Endometrial microvascular endothelial cells (primary cell): ENCODE data around the gene RET. TPM values are rescaled to one million over a fixed set of nuclear protein-coding genes. Genes with fewer than 3 reads are reported as not detected.

Source experiments
- in situ Hi-C: cut with HindIII; loops from 2 replicates; pipeline ENCODE4 v1.10.0; 2017; ENCODE audit warnings: low sequenced_read_pairs, low pct_unique_long_range_greater_than_20kb; ENCODE audit errors: inconsistent ontology term
- total RNA-seq: library from RNA; depleted of rRNA; stranded (reverse); fragments of >200 nt; gene quantifications from one replicate; pipeline ENCODE4 v1.2.3, GENCODE V29; 2015; ENCODE audit errors: inconsistent ontology term

RET gene
- total RNA-seq, 1 donor from 2014 or later, result not detected

DNA sequence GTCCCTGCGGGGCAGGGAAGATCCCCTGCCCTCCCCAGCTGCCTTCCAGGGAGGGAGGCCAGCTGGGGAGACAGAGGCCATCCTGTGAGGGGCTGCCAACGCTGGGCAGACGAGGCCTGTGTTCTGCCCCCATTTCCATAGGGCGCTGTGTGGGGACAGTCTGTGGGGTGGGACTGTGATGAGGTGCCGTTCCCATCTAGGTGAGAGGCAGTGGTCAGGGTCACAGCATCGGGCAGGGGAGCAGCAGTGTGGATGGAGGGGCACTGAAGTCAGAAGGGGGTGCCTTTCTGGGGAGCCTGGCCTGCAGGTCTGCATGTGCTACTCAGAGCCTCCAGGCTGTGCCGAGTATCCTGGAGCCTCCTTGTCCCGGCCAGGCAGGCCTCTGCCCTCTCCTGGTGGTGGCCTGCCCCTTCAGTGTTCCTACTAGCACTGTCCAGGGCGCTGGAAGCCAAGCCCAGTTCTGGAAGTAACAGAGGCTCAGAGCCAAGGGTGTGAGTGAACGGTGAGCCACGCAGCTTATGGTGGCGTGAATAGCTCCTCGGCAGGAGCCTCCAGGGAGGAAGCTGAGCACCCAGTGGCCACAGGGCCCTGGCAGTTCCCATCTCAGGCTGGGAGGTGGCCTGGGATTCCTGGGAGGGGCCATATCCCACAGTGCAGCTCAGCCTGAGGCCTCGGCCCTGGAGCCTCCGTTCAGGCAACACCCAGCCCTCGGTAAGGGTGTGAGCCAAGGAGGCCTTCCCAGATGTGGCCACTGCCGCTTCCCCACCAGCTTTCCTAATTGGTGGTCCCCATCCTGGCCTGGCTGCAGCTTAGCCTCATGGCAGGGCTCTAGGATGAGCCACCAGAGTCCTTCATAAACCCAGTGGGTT is 38.1 kb downstream of the RET start:
- in situ Hi-C loops, result no loop called here

DNA sequence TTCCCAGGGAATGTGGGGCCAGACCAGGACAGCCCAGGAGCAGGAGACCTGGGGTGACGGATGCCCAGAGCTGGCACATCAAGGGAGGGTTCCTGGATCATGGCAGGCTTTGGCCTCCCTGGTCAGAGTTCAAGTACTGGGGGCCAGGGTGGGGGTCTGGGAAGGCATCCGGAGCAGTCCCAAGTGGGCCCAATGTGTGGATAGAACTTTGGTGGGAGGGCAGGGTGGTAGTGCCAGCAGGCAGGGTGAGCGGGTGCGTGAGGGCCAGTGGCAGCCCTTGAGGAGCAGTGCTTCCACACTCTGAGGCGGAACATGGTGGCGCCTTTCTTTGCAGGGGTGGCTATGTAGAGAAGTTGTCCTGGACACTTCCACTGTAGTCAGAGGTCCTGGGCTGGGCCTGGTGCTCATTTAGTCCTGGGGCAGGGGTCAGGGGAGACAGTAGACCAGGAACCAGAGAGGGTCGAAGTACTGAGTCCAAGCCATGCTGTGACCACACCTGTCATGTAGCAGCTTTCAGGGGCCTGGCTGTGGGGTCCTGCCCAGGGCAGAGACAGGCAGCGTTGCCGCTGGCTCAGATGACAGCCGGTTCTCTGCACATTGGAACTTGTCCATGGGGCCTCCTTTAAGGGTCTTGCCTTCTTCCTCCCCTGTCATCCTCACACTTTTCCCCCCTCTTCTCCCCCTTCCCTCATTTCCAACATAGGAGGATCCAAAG is 39.2 kb downstream of the RET start:
- in situ Hi-C loops, result no loop called here

DNA sequence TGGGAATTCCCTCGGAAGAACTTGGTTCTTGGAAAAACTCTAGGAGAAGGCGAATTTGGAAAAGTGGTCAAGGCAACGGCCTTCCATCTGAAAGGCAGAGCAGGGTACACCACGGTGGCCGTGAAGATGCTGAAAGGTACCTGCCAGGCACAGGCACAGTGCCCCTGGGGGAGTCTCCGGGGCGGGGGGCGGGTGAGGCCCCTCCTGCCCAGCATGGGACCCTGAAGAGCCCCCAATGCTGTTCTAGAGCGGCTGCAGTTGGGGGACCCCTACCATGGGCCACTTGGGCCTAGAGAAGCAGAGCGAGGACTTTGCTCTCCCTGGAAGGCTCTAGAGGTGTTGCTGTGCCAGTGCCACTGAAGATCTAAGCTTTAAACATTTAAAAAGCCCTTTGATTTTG is 39.7 kb downstream of the RET start:
- in situ Hi-C loops, result no loop called here

DNA sequence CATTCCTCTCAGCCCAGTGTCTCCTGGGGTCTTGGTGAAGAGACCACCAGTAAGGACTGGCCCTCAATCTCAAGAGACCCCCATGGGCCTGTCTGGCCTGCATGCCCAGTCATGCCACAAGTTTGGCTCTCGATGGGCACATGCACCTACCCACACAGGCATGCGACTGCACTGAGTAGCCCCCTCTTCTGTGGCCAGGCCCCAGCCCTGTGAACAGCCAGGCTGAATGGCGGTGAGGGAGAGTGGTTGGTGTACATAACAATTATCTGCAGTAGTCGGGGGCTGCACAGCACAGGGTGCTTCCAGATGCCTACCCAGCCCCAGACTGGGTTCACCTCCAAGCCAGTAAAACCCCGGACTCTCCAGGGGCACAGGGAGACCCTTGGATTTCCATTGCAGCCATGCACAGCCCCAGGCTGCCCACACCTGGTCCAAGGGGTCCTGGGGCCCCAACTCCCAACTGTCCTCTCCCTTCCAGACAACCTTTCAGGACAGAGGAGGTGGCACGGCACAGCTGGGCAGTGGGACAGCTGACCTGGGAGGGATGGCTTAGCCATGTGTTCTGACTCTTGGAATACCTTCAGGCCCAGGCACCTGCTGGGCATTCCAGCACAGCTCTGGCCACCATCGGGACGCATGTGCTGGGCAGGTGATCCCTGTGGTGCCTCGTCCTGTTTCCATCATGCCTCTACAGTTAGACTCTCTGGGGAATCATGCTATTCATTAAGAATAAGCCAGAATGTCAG is 40.3 kb downstream of the RET start:
- in situ Hi-C loops, result no loop called here

DNA sequence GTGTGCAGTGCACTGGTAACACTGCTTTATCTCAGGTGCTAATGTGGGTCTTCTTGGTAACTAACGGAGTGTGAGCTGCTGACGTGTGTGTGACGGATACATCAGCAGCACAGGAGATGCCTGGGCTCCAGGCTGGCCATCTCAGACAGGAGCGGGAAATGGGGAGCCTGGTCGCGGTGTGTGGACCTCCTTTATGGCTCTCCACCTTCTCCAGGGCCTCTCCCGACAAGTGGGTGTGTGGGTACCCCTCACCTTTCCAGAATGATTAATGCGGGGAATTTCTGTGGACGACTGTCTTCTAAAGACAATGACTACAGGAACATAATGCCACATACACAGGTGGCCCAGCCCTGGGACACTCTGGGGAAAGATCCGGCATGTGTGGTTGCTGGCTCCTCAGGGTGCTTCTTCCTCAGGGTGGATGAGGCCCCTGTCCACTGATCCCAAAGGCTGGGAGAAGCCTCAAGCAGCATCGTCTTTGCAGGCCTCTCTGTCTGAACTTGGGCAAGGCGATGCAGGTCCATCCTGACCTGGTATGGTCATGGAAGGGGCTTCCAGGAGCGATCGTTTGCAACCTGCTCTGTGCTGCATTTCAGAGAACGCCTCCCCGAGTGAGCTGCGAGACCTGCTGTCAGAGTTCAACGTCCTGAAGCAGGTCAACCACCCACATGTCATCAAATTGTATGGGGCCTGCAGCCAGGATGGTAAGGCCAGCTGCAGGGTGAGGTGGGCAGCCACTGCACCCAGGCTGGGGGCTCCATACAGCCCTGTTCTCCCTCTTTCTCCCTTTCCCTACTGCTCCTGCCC is 41.1 kb downstream of the RET start:
- in situ Hi-C loops, result no loop called here

DNA sequence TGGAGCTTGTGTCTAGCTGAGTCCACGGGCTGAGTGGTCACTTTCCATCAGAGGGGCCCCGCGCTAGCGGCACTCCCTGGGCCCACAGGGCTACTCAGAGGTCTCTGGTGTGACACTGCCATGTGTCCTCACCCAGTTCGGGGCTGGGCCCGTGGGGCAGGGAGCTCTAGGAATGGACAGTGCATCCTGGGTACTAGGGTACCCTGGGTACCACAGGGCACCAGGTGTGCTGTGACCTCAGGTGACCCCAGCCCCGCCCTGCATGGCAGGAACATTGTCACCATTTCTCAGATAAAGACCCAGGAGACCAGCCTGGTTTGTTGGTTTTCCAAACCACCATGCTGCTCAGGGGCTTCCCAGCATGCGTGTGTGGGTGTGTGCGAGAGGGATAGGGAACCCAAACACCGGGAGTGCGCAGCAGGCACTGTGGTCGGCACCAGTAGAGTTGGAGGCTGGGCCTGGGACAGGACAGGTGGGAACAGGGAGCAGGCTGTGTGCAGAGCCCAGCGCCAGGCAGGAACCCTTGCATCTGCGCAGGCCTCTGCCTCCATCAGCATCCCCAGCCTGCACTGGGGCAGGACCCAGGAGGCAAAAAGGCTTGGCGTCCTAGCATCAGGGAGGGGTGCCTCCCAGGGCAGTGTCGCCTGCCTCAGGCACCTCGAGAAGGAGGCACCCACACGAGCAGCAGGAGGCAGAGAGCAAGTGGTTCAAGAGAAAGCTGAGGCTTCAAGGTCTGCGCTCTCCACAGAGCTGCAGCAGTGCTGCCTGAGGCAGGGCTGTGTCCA is 42.0 kb downstream of the RET start:
- in situ Hi-C loops, result no loop called here

DNA sequence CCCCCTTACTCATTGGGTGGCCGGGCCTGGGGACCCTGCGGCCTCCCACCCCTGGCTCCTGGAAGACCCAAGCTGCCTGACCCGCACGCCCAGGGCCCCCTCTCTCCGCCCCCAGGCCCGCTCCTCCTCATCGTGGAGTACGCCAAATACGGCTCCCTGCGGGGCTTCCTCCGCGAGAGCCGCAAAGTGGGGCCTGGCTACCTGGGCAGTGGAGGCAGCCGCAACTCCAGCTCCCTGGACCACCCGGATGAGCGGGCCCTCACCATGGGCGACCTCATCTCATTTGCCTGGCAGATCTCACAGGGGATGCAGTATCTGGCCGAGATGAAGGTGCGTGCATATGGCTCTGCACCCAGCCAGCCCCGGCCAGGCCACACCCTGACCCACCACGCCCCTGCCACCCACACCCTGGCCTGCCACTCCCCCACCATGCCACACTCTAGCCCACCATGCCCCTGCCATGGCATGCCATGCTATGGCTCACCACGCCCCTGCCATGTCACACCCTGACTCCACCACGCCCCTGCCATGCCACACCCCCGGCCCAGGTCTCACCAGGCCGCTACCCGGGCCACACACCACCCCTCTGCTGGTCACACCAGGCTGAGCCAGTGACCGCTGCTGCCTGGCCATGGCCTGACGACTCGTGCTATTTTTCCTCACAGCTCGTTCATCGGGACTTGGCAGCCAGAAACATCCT is 42.7 kb downstream of the RET start:
- in situ Hi-C loops, result no loop called here

DNA sequence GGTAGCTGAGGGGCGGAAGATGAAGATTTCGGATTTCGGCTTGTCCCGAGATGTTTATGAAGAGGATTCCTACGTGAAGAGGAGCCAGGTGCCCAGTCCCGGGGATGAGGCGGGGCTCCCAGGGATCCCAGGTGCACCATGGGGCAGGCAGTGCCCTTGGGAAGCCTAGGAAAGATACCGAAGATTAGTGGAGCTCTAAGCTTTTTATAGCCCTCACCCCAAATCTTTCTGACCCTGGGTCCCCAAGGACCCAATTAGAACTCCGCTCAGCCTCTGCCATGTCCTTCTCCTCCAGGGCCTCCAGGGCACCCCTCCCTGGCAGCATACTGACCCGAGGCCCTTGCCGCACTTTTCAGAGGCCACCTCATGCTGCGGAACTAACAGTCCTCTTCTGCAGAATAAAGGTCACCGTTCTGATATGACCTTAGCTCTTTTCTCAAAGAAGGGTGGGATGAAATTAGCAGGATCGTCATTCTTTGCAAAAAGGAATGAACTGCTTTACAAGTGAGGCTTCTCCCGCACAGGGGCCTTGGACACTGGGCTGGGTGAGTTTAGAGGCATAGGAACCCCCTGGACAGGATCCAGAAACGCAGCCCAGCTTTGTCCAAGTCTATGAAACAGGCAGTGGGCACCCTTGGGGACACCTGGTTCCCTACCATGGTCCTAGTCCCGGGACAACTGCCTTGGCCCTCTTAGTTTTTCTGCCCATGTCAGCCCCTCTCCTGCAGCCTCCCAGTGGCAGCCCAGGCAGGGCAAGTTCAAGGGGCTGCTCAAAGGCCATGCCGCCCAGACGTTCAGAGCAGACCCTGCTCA is 43.5 kb downstream of the RET start:
- in situ Hi-C loops, result no loop called here

DNA sequence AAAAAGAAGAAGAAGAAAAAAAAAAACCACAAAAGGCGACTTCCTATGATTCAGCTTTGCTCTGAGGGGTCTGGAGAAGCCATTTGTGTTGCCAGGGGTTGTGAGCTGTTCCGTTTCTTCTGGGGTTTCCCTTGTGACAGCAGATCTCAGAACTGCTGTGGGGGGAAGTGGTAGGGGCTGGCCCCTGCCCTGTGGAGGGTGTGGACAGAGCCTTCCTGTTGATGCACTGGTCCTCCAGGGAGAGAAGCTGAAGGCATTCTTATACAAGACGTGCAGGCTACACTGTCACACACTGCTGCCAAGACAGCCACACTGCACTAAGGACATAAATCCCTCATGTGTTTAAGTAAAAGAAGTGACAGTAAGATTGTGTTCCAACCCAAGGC is 44.1 kb downstream of the RET start:
- in situ Hi-C loops, result no loop called here

DNA sequence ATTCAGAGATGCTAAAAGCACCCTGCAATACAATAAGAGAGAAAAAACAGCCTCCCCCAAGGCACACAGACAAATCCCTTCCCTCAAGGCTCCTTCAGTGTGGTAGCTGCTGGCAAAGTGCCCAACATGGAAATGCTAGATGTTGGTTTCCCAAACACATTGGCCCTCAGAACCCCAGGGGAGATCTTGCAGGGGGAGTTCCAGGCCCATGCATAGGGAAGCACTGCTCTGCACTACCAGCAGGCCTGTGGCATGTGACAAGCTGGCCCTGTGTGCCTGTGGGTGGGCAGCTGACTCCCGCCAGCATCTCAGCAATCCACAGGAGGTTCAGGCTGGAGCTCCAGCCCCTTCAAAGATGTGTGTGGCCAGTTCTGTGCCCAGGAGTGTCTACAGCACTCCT is 44.6 kb downstream of the RET start:
- in situ Hi-C loops, result no loop called here

DNA sequence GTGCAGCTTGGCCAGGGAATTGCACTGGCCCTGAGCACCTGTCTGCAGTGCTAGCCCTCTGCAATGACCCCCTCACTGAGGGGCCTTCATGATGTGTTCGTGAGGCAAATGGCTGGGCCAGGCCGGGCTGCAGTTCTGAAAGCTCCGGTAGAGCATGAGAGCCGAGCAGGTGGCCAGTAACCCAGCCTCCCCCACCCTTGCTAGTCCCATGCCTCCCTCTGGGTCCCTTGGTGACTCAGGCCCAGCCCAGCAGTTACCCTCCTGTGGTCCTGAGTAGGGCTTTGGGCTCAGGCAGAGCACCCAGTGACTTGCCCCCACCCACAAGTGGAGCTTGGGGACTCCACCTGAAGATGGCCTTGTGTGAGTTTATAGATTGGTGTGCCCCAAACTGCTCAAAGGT is 45.2 kb downstream of the RET start:
- in situ Hi-C loops, result no loop called here

DNA sequence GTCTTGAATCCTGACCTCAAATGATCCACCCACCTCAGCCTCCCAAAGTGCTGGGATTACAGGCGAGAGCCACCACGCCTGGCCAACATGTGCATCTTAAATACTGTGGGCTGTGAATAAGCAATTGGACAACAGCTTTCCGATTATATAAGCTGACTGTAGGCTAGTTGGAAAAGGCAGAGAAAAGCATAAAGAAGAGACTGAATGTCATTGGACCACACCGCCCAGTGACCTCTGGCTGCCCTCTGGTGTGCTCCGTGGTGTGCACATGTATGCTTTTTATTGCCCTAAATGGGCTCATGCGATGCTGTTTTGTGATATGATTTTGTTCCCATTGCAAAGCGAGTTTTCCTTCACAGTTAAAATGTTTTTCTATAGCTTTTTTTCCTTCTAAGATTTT is 46.0 kb downstream of the RET start:
- in situ Hi-C loops, result no loop called here

DNA sequence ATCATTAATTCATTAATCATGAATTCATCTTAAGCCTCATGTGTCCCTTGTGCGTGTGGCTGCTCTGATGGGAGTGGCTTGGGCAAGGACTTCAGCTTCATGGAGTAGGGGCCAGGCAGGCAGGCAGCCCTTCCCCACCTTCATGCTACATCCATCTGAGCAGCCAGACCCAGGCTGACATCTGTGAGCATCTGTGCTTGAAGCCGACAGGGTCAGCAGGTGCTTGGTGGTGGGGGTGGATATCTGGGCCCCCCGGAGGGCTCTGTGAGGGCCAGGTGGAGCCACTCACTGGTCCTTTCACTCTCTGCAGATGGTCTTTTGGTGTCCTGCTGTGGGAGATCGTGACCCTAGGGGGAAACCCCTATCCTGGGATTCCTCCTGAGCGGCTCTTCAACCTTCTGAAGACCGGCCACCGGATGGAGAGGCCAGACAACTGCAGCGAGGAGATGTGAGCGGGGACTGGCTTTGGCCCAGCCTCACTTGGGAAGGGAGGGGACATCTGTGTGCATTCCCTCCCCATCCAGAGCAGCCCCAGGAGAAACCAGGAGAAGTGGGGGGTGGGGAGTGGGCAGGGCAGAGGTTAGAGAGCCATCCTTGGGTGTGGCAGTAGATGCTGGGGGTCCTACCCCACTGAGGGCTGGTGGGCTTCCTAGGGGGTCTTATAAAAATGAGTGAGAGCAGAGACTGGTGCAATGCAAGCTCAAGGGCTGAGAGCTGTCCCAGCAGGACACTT is 46.7 kb downstream of the RET start:
- in situ Hi-C loops, result no loop called here

DNA sequence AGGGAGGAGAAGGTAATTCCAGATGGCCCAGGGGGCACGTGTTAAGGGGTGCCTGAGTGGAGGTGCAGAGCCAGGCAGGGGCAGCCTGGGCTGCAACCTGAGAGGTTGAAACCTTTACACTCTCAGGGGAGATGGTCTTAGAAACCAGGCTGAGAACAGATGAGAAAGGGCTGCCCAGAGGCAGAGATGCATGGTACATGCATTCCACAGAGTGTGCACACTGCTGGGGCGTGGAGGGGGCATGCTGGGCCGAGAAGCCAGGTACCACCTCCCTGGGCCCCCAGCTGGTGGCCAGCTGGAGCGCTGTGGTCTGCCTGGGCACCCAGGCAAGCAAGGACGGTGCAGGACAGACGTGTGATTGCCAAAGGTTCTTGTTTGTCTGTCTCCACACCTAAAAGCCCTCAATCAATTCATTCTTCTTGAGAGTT is 47.2 kb downstream of the RET start:
- in situ Hi-C loops, result no loop called here

DNA sequence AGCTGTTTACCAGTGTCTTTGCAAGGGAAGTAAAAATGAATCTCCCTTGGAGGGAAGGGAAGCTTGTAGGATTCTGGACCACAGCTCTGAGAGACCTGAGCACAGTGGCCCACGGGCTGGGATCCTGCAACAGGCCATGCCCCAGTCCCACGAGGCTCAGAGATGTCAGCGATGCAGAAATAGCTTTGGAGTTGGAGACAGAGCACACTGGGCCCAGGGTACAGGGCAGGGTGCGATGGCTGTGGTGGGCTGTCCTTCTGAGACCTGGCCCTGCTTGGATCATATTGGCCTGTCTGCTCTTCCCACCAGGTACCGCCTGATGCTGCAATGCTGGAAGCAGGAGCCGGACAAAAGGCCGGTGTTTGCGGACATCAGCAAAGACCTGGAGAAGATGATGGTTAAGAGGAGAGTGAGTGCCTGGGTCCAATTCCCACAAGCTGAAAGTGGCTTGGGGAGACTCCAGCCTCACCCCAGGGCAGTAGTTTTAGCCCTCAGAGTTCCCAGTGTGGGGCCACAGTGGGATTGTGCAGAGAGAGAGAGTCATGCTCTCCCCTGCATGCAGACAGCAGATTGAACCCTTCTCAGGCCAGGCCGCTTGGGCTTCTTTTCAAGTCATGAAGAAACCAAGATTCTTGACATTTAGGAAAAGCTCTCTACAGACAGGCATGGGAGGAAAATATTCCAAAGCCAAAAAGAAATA is 47.9 kb downstream of the RET start:
- in situ Hi-C loops, result no loop called here
